ENCODE data around the gene HLA-DMB. TPM values are rescaled to one million over a fixed set of nuclear protein-coding genes. Genes with fewer than 3 reads are reported as not detected.

Gene HLA-DMB
- total RNA-seq, 4 donors from 2014 or later: 59.4 to 199 (median 91.6) TPM

DNA sequence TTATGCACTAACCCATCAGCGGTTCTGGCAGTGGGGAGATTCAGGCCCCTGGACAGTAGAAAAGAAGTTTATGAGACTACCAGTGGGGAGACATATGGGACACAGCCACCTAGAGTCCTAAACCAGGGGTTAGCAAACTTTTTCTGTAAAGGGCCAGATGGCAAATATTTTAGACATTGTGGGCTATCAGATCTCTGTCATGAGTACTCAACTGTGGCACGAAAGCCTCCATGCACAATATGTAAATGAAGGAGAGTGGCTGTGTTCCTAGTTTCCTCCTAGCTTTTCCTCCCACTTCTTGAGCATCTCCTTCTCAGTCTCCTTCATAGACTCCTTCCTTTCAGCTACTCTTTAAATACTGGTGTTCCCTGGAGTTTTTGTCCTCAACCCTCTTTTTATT lies 15.3 kb upstream of the HLA-DMB start:
- H3K27ac ChIP-seq: no peak overlapping the region
- no peaks in the 10 kb centered on the region for H3K9me3 ChIP-seq
- H3K4me3 ChIP-seq: no peak overlapping the region
- no peaks in the 10 kb centered on the region for H3K36me3 ChIP-seq
- no peaks in the 10 kb centered on the region for H3K27me3 ChIP-seq
- no peak for DNase-seq
- TF ChIP-seq, protein P1, sequence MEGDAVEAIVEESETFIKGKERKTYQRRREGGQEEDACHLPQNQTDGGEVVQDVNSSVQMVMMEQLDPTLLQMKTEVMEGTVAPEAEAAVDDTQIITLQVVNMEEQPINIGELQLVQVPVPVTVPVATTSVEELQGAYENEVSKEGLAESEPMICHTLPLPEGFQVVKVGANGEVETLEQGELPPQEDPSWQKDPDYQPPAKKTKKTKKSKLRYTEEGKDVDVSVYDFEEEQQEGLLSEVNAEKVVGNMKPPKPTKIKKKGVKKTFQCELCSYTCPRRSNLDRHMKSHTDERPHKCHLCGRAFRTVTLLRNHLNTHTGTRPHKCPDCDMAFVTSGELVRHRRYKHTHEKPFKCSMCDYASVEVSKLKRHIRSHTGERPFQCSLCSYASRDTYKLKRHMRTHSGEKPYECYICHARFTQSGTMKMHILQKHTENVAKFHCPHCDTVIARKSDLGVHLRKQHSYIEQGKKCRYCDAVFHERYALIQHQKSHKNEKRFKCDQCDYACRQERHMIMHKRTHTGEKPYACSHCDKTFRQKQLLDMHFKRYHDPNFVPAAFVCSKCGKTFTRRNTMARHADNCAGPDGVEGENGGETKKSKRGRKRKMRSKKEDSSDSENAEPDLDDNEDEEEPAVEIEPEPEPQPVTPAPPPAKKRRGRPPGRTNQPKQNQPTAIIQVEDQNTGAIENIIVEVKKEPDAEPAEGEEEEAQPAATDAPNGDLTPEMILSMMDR (IDR thresholded peaks at IDR 0.05): no peak
- no peak for TF ChIP-seq POLR2A (IDR thresholded peaks at IDR 0.05)
- peaks cover 0 to 14% (median 5%) of the 10 kb centered on the region in 4 donors for H3K4me1 ChIP-seq

DNA sequence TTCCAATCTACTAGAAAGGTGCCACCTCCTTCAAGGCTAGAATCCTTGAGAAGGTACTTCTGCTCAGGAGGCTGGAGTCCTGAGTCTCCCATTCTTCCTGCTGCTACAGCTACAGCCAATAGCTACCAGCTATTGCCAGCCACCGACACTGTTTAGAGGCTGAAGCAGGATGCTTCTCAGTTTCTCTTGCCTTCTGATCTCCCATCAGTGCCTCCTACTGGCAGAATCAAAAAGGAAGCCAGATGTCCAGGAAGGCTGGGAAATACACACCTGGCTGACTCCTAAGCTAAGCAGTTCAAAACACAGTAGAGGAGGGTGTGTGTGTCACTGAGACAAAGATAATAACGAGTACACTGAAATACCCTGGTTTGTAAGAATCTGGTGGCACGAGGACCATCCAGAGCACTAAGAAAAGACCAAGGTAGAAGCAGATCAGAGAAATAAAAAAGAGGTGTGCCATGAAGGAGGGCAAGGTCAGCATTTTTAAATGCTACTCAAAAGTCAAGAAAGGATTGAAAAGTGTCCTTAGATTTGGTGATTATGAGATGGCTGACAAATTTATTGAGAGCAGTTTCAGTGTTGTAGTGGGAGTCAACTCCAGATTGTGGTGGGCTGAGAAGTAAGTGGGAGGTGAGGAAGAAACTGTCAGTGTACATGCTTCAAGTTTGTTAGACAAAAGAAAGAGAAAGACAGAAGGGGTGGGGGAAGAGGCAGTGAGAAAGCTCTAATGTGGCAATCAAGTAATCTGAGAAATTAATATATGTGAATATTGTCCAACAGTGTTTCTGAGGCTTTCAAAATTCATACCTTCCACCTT lies 14.4 kb upstream of the HLA-DMB start:
- peaks cover 0 to 14% (median 5%) of the 10 kb centered on the region in 4 donors for H3K4me1 ChIP-seq
- peak in 1 of 3 donors; percentile 66 for DNase-seq
- H3K9me3 ChIP-seq: no peaks in the 10 kb centered on the region
- no peaks in the 10 kb centered on the region for H3K27me3 ChIP-seq
- TF ChIP-seq POLR2A (IDR thresholded peaks at IDR 0.05): no peak
- TF ChIP-seq, protein P1 (IDR thresholded peaks at IDR 0.05): peak in 5 of 6 experiments; percentile 16 to 61 (median 51)
- no peak overlapping the region for H3K4me3 ChIP-seq
- H3K27ac ChIP-seq: no peak overlapping the region
- no peaks in the 10 kb centered on the region for H3K36me3 ChIP-seq

DNA sequence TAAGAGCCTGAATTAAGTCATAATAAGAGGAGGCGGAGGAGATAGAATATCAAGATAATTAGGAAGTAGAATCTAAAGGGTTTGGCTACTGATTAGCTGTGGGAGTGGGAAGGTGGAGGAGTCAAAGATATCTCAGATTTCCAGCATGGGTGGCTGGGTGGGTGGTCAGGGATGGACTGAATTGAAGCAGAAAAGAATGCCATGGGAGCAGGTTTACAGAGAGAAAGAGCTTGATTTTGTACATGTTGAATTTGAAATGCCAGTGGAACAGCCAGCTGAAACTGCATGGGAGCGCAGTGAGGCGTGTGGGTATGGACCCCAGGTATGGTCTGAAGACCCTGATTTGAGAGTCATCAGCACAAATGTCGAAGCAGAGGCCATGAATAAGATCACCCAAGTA lies 13.4 kb upstream of the HLA-DMB start:
- H3K36me3 ChIP-seq: no peaks in the 10 kb centered on the region
- H3K9me3 ChIP-seq: no peaks in the 10 kb centered on the region
- no peak overlapping the region for H3K4me3 ChIP-seq
- TF ChIP-seq POLR2A (IDR thresholded peaks at IDR 0.05): no peak
- TF ChIP-seq, protein P1 (IDR thresholded peaks at IDR 0.05): no peak
- H3K27ac ChIP-seq: no peak overlapping the region
- H3K27me3 ChIP-seq: no peaks in the 10 kb centered on the region
- H3K4me1 ChIP-seq: peaks cover 0 to 14% (median 5%) of the 10 kb centered on the region in 4 donors
- no peak for DNase-seq

DNA sequence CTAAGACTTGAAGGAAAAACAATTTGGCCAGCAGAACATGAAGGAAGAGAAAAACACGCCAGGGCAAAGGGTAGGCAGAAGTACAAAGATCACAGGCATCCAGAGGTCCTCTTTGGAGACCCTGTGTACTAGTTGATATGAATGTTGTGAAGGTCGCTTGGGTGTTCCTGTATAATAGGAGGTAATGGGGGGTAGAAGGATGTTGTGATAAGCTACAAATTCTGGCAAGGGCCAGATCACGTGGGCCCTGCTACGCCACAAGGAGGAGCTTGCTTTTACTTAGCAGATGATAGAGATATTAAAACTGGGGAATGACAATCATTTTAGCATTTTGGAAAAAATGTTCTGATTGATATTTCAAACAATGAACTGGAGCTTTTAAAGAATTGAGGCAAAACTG lies 12.9 kb upstream of the HLA-DMB start:
- H3K36me3 ChIP-seq: no peaks in the 10 kb centered on the region
- H3K27ac ChIP-seq: peak overlapping the region in 2 of 4 donors; percentile 7 to 82
- H3K4me3 ChIP-seq: no peak overlapping the region
- no peak for DNase-seq
- peaks cover 0 to 14% (median 5%) of the 10 kb centered on the region in 4 donors for H3K4me1 ChIP-seq
- H3K9me3 ChIP-seq: no peaks in the 10 kb centered on the region
- no peaks in the 10 kb centered on the region for H3K27me3 ChIP-seq
- no peak for TF ChIP-seq POLR2A (IDR thresholded peaks at IDR 0.05)
- TF ChIP-seq, protein P1 (IDR thresholded peaks at IDR 0.05): no peak

DNA sequence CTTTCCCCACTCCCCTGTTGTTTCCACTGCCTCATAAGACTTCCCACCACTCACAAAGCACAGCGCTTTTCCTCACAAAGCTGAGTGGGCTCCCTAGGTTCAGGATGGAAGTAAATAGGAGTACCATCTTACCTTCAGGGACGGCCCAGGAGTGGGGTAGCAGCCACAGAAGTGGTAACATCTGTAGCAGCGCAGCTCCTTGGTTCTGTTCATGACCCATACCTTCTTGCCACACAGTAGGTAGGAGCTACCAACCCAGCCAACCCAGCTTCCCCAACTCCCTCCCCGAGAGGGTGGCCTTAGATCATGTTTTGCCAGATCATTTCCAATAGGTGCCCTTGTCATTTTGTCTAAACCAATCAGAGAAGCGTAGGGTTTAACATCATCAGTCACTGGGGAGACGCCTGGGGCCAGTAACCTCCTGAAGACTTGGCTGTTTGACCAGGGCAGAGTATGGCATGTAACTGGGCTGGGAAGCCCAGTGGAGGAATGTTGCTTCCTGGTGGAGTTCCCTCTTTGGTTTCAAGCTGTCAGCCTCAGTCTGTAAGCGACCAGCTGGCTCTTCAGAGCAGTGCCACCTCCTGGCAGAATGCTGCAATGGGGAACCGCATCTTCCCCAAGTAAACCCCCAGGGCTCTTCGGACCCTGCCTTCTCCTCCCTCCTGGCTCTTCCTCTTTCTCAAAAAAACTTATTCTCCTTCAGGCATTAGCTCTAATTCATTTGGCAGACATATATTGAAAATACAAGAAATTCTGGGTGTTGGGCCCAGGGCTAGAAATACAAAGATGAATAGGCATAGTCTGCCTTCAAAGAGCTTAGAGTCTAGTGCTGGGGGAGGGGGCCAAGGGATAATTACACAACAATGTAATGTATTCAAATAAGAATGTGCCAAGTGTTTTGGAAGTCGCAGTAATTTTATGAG lies 12.2 kb upstream of the HLA-DMB start, which contains the start of gene HLA-DMA:
Gene HLA-DMA, minus strand, starts transcription at position 281 of the 923 bp plus-strand sequence. Its CDS starts 61 bp downstream, at position 220.
- H3K4me3 ChIP-seq: peak within 1 kb of the TSS; percentile 29 to 52 (median 41)
- no peaks in the 10 kb centered on the region for H3K9me3 ChIP-seq
- TF ChIP-seq, protein P1 (IDR thresholded peaks at IDR 0.05): peak; percentile 55 to 86 (median 78)
- TF ChIP-seq POLR2A (IDR thresholded peaks at IDR 0.05): peak; percentile 77 to 90
- peak; percentile 84 to 95 (median 94) for DNase-seq
- peaks cover 0 to 14% (median 6%) of the 10 kb centered on the region in 4 donors for H3K4me1 ChIP-seq
- peak within 1 kb of the TSS; percentile 73 to 88 (median 83) for H3K27ac ChIP-seq
- no peaks in the 10 kb centered on the region for H3K36me3 ChIP-seq
- no peaks in the 10 kb centered on the region for H3K27me3 ChIP-seq

All from Peyer's patch (tissue), 4 donors.